Loucy (cell line): Measurements from ENCODE around the gene DCLRE1C.
"Not testable (repeated sequence)": the region's sequence is repeated elsewhere in the genome, so short reads cannot be mapped to it uniquely, and the experiment has no call there.

ENCODE experiments used
- H2AFZ ChIP-seq: fragments of 200-600 bp; sonication (generic); 2 replicates; pipeline ENCODE4 v1.6.0; 2016; ENCODE audit warnings: antibody characterized with exemption, mild to moderate bottlenecking, low read length, moderate library complexity
- H3F3A ChIP-seq: fragments of 200-600 bp; 2 replicates; pipeline ENCODE4 v1.6.0; 2016; ENCODE audit warnings: antibody characterized with exemption, low read depth, mild to moderate bottlenecking
- H3K27me3 ChIP-seq: fragments of 200-600 bp; sonication (generic); 2 replicates; pipeline ENCODE4 v1.6.1; 2014; ENCODE audit warnings: low read length, mild to moderate bottlenecking; ENCODE audit not compliant: insufficient read depth, poor library complexity, severe bottlenecking
- H3K36me3 ChIP-seq: fragments of 200-600 bp; sonication (generic); 2 replicates; pipeline ENCODE4 v1.6.1; 2016; ENCODE audit warnings: low read length; ENCODE audit not compliant: insufficient read depth
- H3K4me1 ChIP-seq: fragments of 200-600 bp; sonication (generic); 2 replicates; pipeline ENCODE4 v1.5.1; 2014; ENCODE audit warnings: low read length, mild to moderate bottlenecking; ENCODE audit not compliant: insufficient read depth, poor library complexity, severe bottlenecking
- H3K4me2 ChIP-seq: fragments of 200-600 bp; sonication (generic); 2 replicates; pipeline ENCODE4 v1.6.0; 2014; ENCODE audit warnings: antibody characterized with exemption, low read length, low read depth, mild to moderate bottlenecking; ENCODE audit not compliant: poor library complexity, severe bottlenecking
- H3K4me3 ChIP-seq: fragments of 200-600 bp; sonication (generic); 2 replicates; pipeline ENCODE4 v1.5.1; 2014; ENCODE audit warnings: low read length, mild to moderate bottlenecking, mixed read lengths; ENCODE audit not compliant: poor library complexity, severe bottlenecking
- H3K79me2 ChIP-seq: fragments of 200-600 bp; sonication (generic); 2 replicates; pipeline ENCODE4 v1.6.1; 2014; ENCODE audit warnings: low read length; ENCODE audit not compliant: insufficient read depth
- H3K9ac ChIP-seq: fragments of 200-600 bp; sonication (generic); 2 replicates; pipeline ENCODE4 v1.6.0; 2014; ENCODE audit warnings: mild to moderate bottlenecking, low read depth, low read length, moderate library complexity; ENCODE audit not compliant: poor library complexity, severe bottlenecking
- H3K9me2 ChIP-seq: fragments of 200-600 bp; sonication (generic); replicated peaks from 2 replicates; pipeline ENCODE4 v1.6.1; 2016; ENCODE audit warnings: low read depth, low read length, mixed read lengths
- H3K9me3 ChIP-seq: fragments of 200-600 bp; sonication (generic); 2 replicates; pipeline ENCODE4 v1.6.1; 2014; ENCODE audit warnings: mild to moderate bottlenecking, antibody characterized with exemption, low read length, low read depth; ENCODE audit not compliant: insufficient read depth
- H4K20me1 ChIP-seq: fragments of 200-600 bp; sonication (generic); 2 replicates; pipeline ENCODE4 v1.6.0; 2014; ENCODE audit warnings: antibody characterized with exemption, low read length, mild to moderate bottlenecking; ENCODE audit not compliant: insufficient read depth, poor library complexity, severe bottlenecking
- EZH2phosphoT487 ChIP-seq: fragments of 200-600 bp; IDR thresholded peaks from 2 replicates; pipeline ENCODE4 v1.6.1; 2018; ENCODE audit warnings: antibody characterized with exemption, mild to moderate bottlenecking, moderate library complexity, borderline replicate concordance
- TF ChIP-seq, protein P1 (sequence below): fragments of 200-600 bp; sonication (generic); conservative IDR thresholded peaks from 2 replicates; pipeline ENCODE4 v1.5.1; 2014; ENCODE audit warnings: mild to moderate bottlenecking, antibody characterized with exemption, low read length

DCLRE1C gene

GRCh38 chr10:14952851-14953423 lies 959 bp downstream of the DCLRE1C start:
- no peaks in the 10 kb centered on the region for H3F3A ChIP-seq
- TF ChIP-seq, protein P1, sequence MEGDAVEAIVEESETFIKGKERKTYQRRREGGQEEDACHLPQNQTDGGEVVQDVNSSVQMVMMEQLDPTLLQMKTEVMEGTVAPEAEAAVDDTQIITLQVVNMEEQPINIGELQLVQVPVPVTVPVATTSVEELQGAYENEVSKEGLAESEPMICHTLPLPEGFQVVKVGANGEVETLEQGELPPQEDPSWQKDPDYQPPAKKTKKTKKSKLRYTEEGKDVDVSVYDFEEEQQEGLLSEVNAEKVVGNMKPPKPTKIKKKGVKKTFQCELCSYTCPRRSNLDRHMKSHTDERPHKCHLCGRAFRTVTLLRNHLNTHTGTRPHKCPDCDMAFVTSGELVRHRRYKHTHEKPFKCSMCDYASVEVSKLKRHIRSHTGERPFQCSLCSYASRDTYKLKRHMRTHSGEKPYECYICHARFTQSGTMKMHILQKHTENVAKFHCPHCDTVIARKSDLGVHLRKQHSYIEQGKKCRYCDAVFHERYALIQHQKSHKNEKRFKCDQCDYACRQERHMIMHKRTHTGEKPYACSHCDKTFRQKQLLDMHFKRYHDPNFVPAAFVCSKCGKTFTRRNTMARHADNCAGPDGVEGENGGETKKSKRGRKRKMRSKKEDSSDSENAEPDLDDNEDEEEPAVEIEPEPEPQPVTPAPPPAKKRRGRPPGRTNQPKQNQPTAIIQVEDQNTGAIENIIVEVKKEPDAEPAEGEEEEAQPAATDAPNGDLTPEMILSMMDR, result no peak
- TF ChIP-seq EZH2phosphoT487, result no peak
- peak overlapping the region; percentile 93; the same call in 1 of the 2 replicates for H2AFZ ChIP-seq
- peaks cover 69% of the 10 kb centered on the region for H3K79me2 ChIP-seq
- peak overlapping the region; percentile 82 for H3K4me3 ChIP-seq
- H3K9me3 ChIP-seq, result no peaks in the 10 kb centered on the region
- no peaks in the 10 kb centered on the region for H3K27me3 ChIP-seq
- peaks cover 49% of the 10 kb centered on the region for H3K4me1 ChIP-seq
- peak overlapping the region; percentile 86 for H3K9ac ChIP-seq
- H3K36me3 ChIP-seq, result peaks cover 2% of the 10 kb centered on the region; the same call in 1 of the 2 replicates
- H3K9me2 ChIP-seq, result no peaks in the 10 kb centered on the region
- H3K4me2 ChIP-seq, result peak overlapping the region; percentile 95
- H4K20me1 ChIP-seq, result peaks cover 28% of the 10 kb centered on the region

- Histone ChIP-seq H3K9me2 (no peaks in the 10 kb centered on the region), H3F3A (no peaks in the 10 kb centered on the region), H3K79me2 (peaks cover 75% of the 10 kb centered on the region), H4K20me1 (peaks cover 28% of the 10 kb centered on the region), H3K27me3 (no peaks in the 10 kb centered on the region), H3K9me3 (no peaks in the 10 kb centered on the region), H3K9ac (peak overlapping the region; percentile 25), H3K4me1 (peaks cover 40% of the 10 kb centered on the region), H3K4me3 (peak overlapping the region; percentile 33), H3K4me2 (peak overlapping the region; percentile 95), H2AFZ (no peak overlapping the region), H3K36me3 (peaks cover 27% of the 10 kb centered on the region; the same call in 1 of the 2 replicates)
- TF ChIP-seq EZH2phosphoT487, result no peak
Measured at GRCh38 chr10:14949291-14949690, 4.6 kb downstream of the DCLRE1C start.

DNA sequence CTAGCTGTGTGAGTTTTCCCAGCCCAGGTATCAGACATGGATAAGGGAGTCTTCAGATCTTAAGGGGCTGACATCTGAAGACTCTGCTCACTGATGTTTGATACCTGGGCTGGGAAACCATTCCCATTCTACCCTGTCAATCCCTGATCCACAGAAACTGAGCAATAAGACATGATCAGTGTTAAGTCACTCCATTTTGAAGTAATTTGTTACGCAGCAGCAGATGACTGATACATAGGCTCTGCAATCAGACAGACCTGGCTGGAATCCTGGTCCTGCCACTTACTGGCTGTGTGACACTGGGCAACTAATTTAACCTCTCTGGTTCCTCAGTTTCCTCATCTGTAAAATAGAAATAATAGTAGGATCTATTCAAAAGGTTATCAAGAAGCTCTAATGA lies 6.6 kb downstream of the DCLRE1C start:
- TF ChIP-seq EZH2phosphoT487, result no peak
- TF ChIP-seq, protein P1, result no peak
- Histone ChIP-seq H3K4me3 (no peak overlapping the region), H2AFZ (no peak overlapping the region), H3K9ac (no peak overlapping the region), H4K20me1 (peaks cover 21% of the 10 kb centered on the region), H3K9me2 (no peaks in the 10 kb centered on the region), H3K79me2 (peaks cover 60% of the 10 kb centered on the region), H3K27me3 (no peaks in the 10 kb centered on the region), H3K9me3 (no peaks in the 10 kb centered on the region), H3K4me1 (peaks cover 29% of the 10 kb centered on the region), H3K36me3 (peaks cover 34% of the 10 kb centered on the region; the same call in 1 of the 2 replicates), H3F3A (no peaks in the 10 kb centered on the region), H3K4me2 (no peak overlapping the region)

DNA sequence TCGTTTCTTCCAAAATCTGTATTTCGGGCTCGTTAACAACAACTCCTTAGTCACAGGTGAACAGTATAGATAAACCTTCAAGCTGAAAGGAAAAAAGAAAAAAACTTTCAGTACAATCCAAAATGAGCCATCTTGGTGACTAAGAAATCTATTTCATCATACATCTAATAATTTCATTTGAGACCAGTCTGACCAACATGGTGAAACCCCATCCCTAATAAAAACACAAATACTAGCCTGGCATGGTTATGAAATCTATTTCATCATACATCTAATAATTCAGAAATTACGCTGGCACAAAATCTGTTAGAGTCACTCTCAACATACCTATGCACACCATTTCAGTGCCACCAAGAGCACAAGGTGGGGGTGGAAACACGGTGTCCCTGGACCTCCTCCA lies 8.8 kb downstream of the DCLRE1C start:
- Histone ChIP-seq H4K20me1 (peaks cover 3% of the 10 kb centered on the region), H3K79me2 (peaks cover 39% of the 10 kb centered on the region), H3K9ac (no peak overlapping the region), H3K4me1 (peaks cover 11% of the 10 kb centered on the region), H3K27me3 (no peaks in the 10 kb centered on the region), H2AFZ (no peak overlapping the region), H3K4me2 (no peak overlapping the region), H3K9me2 (no peaks in the 10 kb centered on the region), H3F3A (no peaks in the 10 kb centered on the region), H3K36me3 (peaks cover 34% of the 10 kb centered on the region; the same call in 1 of the 2 replicates), H3K4me3 (no peak overlapping the region), H3K9me3 (no peaks in the 10 kb centered on the region)
- TF ChIP-seq EZH2phosphoT487, result no peak
- TF ChIP-seq, protein P1, result no peak

GRCh38 chr10:14942950-14943338 lies 11.0 kb downstream of the DCLRE1C start:
- H3K4me1 ChIP-seq, H3K9me2 ChIP-seq, H3K4me2 ChIP-seq, H2AFZ ChIP-seq, H3K9me3 ChIP-seq, H3K9ac ChIP-seq, H3K4me3 ChIP-seq, H3K27me3 ChIP-seq, H4K20me1 ChIP-seq, H3F3A ChIP-seq: not testable (repeated sequence)
- peaks cover 39% of the 10 kb centered on the region; the same call in 1 of the 2 replicates for H3K36me3 ChIP-seq
- H3K79me2 ChIP-seq, result peaks cover 19% of the 10 kb centered on the region; the same call in 1 of the 2 replicates
